GM19238 (cell line): ENCODE measurements around the gene GATAD2A.
"Not testable (repeated sequence)": the region's sequence is repeated elsewhere in the genome, so short reads cannot be mapped to it uniquely, and the experiment has no call there.

Experiments used
- DNase-seq: peaks from one replicate; pipeline ENCODE4 v3.0.0; 2011; ENCODE audit warnings: low spot score; ENCODE audit not compliant: insufficient read length

Gene GATAD2A

GRCh38 chr19:19388568-19389555 lies 16.6 kb upstream of the GATAD2A start:
- DNase-seq: no peak

- DNase-seq: not testable (repeated sequence)
Measured at GRCh38 chr19:19389683-19390082, 15.8 kb upstream of the GATAD2A start.

DNA sequence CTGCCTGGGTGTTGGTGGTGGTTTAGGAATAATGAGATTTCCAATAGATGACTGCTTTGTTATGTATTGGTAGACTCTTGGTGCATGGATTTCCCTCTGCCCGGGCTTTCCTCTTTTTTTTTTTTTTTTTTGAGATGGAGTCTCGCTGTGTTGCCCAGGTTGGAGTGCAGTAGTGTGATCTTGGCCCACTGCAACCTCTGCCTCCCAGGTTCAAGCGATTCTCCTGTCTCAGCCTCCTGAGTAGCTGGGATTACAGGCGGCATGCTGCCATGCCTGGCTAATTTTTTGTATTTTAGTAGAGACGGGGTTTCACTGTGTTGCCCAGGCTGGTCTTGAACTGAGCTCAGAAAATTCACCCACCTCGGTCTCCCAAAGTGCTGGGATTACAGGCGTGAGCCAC lies 11.1 kb upstream of the GATAD2A start:
- DNase-seq: not testable (repeated sequence)

DNA sequence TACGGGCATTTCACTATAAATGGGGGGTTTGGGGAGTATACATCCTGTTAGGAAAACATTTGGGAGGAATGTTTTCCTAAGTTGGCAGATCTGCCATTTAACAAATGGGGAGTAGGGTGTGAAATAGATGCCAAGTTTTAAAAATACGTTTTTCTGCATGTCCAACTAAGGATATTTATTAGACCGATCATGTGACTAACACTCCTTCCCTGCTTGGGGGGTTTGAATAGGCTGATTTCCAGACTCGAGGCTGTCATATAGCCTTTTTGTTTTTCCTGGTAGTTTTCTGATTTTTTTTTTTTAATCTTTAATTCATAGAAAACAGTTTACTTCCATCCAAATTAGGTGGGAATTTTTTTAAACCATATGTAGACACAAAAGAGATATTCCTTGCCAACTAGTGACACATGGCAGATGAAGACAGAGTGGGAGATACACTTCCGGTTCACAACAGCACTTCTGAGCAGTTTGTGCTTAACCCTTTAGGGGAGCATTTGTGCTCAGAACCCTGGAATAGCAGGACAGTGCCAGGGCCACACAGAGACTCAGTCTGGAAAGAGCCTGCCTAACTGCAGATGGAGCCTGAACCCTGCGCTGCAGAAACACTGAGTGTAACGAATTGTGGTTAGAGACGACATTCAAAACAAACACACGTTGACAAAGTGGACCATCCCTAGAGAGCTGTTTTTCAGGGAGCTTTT lies 5.6 kb upstream of the GATAD2A start:
- no peak for DNase-seq

DNA sequence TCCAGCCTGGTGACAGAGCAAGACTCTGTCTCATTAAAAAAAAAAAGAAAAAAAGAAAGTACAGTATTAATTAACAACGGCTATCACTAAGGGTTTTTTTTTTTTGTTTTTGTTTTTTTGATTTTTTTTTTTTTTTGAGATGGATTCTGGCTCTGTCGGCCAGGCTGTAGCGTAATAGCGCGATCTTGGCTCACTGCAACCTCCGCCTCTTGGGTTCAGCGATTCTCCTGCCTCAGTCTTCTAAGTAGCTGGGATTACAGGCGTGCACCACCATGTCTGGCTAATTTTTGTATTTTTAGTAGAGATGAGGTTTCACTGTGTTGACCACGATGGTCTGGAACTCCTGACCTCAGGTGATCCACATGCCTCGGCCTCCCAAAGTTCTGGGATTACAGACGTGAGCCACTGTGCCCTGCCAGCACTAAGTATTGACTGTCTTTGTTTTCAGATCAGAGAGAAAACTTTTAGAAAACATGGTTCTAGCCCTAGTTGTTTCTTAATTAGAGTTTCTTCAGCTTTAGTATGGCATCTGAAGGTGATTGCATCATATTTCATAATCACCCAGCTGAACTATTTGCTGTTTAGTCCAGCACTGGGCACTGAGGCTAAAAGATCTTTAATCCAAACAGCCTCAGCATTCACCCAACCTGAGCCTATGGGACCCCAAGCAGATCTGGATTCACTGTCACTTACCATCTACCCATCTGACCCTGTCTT lies 2.7 kb upstream of the GATAD2A start:
- DNase-seq: no peak

DNA sequence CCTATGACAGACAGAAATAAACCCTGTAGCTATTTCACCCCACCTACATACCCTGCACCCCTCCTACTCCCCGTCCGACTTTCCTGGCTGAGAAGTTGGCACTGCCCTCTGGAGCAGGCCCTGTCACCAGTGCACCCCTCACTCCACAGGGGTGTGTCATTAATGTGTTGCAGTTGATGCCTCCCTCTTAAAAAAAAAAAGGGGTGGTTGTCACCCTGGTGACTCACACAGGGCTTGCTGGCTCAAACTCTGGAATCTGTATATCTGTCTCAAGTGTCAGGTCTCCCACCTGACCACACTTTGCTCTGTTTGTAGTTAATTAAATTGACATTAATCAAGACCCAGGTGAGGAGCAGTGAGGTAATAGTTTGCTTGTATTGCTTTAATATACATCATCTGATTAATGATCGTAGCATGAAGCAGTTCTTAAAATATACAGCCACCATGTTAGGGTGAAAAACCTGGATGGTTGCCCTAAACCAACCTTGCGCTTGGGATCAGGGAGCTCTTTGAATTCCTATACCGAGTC lies 2.0 kb upstream of the GATAD2A start:
- no peak for DNase-seq

DNA sequence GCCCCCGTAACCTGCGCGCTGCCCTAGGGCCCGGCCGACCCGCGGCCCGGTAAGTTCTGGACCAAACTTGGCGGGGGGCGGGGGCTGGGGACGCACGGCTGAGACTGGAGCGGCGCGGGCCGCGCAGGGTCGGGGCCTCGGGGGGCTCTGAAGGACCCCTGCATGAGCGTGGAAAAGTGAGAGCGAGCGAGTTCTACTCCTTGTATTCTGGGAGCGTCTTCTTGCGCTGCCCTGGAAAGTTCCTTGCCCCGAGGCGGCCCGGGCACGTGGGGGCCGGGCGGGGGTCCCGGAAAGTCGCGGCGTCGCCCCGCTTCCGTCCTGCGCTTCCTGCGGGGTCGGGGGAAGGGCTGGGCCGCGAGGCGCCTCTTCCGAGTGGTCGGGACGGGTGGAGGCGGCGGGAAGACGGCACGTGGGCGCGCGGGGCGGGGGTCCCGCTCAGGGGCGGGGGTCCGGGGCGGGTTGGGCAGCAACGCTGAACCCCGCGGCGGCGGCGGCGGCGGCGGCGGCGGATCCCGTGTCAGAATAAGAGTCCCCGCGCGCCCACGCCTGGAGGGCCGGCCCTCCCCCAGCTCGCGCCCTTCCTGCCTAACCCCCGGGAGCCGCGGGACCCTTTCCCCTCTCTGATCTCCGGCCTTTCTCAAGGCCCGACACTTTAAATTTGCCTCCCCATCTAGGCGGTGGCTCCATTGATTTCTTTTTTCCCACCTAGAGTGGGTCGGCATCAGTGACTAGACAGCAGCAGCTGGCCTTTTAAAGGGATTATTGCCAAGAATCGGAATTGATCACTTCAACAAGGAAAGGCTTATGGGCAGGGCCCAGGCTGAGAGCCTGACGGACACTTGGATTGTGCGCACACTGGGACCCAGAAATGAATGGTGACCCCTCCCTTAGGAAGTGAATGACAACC lies 749 bp downstream of the GATAD2A start:
- DNase-seq: no peak

- no peak for DNase-seq
Measured at GRCh38 chr19:19406878-19407632, 1.6 kb downstream of the GATAD2A start.

DNA sequence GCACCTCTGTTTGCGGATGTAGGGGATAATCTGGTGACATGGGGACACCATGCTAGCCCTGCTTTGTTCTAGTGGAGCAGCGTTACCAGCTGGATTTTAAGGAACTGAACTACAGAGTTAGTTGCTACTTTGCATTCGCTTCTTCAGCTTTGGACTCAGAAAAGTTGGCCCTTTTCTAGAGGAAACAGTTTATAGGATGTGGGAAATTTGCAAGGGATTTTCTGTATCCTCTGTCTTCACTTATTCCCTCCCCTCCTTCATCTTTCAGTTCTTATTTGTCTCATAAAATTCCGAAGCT lies 2.1 kb downstream of the GATAD2A start:
- no peak for DNase-seq

GRCh38 chr19:19409205-19409604 lies 3.7 kb downstream of the GATAD2A start:
- no peak for DNase-seq

GRCh38 chr19:19409631-19410030 lies 4.2 kb downstream of the GATAD2A start:
- no peak for DNase-seq

DNA sequence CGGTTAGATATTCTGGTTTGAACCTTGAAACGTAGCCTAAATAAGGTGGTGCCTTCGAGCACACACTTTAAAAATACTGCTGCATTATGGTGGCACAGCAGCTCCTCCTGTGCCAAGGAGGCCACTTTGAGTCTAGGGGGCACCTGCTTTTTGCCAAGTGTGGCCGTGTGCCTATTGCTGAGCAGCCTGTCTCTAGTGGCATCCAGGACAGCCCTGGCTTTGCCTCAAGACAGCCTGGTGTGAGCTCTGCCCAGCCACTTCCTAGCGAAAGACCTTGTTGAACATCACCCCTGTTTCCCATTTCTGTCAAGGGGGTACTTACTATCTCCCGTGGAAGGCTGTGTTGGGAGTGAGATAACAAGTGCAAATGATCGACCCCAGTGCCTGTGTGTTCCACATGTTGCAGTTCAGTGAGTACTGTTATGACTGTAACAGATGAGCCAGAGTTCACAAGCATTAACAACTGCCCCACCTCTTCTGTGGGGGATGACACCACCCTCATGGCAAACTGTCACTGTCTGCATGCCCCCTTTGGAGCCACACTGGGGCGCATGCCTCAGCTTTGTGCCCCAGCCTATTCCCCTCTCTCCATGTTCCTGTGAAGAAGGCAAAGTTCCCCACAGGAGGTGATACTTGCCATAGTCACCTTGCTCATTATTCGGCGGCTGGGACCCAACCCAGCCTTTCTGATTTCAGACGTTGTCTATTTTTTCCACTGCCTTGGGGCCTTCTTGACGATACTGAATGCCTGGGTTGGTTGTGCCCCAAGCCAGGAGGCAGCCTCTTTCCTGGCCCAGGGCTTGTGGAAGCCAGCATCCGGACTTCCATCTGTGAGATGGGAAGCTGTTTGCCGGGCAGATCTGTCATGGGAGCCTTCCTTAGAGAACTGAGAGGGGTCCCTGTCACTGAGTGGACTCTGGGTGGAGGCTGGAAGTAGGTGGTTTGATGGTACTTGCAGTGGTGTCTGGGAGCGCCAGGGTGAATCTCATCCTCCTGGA lies 5.4 kb downstream of the GATAD2A start:
- DNase-seq: no peak

DNA sequence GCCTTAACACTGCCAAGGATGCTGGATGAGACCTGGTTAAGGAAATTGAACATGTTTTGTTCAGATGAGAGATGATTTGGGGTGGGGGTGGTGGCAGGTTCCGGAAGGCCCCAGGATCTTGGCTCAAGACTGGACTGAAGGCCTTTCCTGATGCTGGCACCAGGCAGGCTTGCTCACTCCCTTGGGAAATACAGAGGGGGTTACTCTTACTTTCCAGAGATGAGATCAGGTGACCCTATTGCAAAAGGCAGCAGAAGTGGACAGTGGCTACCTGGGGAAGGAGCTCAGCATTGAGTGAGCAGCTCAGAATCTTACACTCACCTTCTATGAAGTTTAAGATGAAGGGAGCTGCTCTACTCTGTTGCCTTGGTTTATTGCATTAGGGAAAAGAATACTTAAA lies 10.8 kb downstream of the GATAD2A start:
- DNase-seq: no peak

DNA sequence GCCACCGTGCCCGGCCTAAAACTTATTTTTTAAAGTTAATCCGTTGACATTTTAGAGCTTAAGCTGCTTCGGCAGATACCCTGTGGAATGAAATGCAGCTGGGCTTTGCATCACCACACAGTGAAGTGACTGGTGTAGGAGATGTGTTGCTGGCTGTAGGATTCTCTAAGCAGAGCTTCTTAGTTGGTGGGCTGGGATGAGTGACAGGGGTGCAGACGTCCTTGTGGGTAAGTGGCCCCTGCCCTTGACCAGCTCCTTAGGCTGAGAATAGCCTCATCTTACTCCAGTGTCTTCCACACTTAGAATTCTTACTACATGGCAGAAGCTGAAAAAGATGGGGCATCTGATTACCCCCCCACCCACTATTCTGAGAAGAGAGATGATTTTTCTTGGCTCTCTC lies 11.6 kb downstream of the GATAD2A start:
- DNase-seq: no peak

- DNase-seq: no peak
Measured at GRCh38 chr19:19417628-19418245, 12.3 kb downstream of the GATAD2A start.

DNA sequence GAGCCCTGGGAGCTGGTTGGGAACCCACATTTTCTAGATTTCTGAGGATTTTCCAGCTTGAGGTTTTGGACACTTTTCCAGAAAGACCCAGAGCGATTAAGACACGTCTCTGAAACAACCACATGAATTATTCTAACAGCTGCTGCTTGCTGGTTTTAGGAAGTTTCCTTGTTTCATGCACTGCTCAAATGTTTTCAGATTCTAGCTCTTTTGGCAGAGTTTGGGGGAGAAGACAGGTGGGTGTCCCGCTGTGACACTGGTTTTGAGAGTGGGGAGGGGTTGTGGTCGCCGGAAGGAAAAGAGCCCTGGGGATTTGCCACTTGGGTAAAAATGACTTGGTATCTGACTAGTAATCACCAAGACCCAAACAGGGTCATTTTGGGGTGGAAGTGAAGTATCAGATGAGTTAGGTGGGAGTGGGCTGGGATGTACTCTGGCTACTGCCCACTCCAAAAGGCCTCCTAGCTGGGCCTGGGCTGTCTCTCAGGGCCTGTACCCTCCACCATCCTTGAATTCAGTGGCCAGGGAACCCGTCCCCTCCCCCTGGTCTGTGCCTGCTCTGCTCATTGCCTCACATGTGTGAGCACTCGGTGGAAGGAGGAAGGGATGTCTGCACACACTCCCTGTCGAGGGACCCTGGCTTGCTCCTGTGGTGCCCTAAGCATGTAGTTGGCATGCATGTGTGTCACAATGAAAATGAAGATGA lies 13.2 kb downstream of the GATAD2A start:
- no peak for DNase-seq

- no peak for DNase-seq
Measured at GRCh38 chr19:19420570-19421298, 15.3 kb downstream of the GATAD2A start.
